CD4-positive, alpha-beta T cell treated with Interleukin-2 at 100 ng/mL for 4 hours (primary cell): ENCODE data around the gene SBNO1.
"Not testable (repeated sequence)": the region's sequence is repeated elsewhere in the genome, so short reads cannot be mapped to it uniquely, and the experiment has no call there.

ENCODE experiments used
- DNase-seq: peaks from one replicate; pipeline ENCODE4 v3.0.0-alpha.2; 2020; ENCODE audit warnings: low spot score

Gene SBNO1

GRCh38 chr12:123270214-123271000, 94.2 kb downstream of the SBNO1 start:
- no peak for DNase-seq

GRCh38 chr12:123269896-123270213, 94.8 kb downstream of the SBNO1 start:
- DNase-seq: no peak

- no peak for DNase-seq
Measured at GRCh38 chr12:123269395-123269892, 95.2 kb downstream of the SBNO1 start.

GRCh38 chr12:123268850-123269249, 95.8 kb downstream of the SBNO1 start:
- DNase-seq: no peak

GRCh38 chr12:123267991-123268843, 96.4 kb downstream of the SBNO1 start:
- DNase-seq: no peak

- DNase-seq: no peak
Measured at GRCh38 chr12:123267335-123267920, 97.2 kb downstream of the SBNO1 start.

GRCh38 chr12:123266679-123267277, 97.9 kb downstream of the SBNO1 start:
- DNase-seq: no peak

GRCh38 chr12:123265851-123266678, 98.6 kb downstream of the SBNO1 start:
- no peak for DNase-seq

GRCh38 chr12:123264642-123265041, 100.0 kb downstream of the SBNO1 start:
- DNase-seq: no peak

- no peak for DNase-seq
Measured at GRCh38 chr12:123263196-123263817, 101.3 kb downstream of the SBNO1 start.

GRCh38 chr12:123261196-123261595, 103.5 kb downstream of the SBNO1 start:
- no peak for DNase-seq

GRCh38 chr12:123260081-123260480, 104.6 kb downstream of the SBNO1 start:
- no peak for DNase-seq

GRCh38 chr12:123258593-123258992, 106.1 kb downstream of the SBNO1 start:
- DNase-seq: no peak

GRCh38 chr12:123254853-123255446, 109.7 kb downstream of the SBNO1 start:
- no peak for DNase-seq

- no peak for DNase-seq
Measured at GRCh38 chr12:123253641-123254459, 110.8 kb downstream of the SBNO1 start.

GRCh38 chr12:123252365-123252764, 112.3 kb downstream of the SBNO1 start:
- not testable (repeated sequence) for DNase-seq

GRCh38 chr12:123251403-123252076, 113.1 kb downstream of the SBNO1 start:
- no peak for DNase-seq

- DNase-seq: no peak
Measured at GRCh38 chr12:123250471-123251383, 113.9 kb downstream of the SBNO1 start.
